ENCODE data around the gene CSTA. TPM values are rescaled to one million over a fixed set of nuclear protein-coding genes. Genes with fewer than 3 reads are reported as not detected.
A peak's percentile ranks its signal among the peaks of the same experiment; 100 is the strongest.

The CSTA gene
- total RNA-seq, 5 donors from 2014 or later (not counting 1 experiment from before 2014, with no cell fraction given) = not detected

DNA sequence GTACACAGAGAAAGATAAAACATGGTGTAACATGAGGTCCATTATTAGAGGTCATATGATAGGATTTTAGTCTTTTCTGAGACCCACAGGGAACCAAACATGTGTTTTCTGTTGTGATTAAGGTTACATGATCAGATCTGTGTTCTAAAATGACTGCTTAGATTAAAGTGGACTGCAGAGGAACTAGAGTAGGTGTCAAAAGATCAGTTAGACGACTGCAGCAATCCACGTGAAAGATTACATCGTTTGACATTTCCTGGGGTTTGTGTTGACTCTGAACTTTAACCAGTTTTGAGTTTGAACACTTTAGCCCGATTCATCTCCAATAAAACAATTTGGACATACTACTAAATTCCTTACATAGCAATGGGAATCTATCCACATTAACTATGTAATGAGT lies 52.9 kb downstream of the CSTA start:
- H3K27ac Mint-ChIP-seq = no peak overlapping the region
- no peak overlapping the region for H3K4me3 ChIP-seq (ENCODE audit: control insufficient read depth in 1 of 2, extremely low read depth in 1 of 2, low read length in 1 of 2)
- ATAC-seq (replicated peaks in 1 of 4) (no peak), DNase-seq (no peak)
- H3K9me3 ChIP-seq = no peaks in the 10 kb centered on the region
- peaks cover 20% of the 10 kb centered on the region for H3K36me3 Mint-ChIP-seq
- H3K4me3 Mint-ChIP-seq = no peak overlapping the region
- peaks cover 4 to 6% of the 10 kb centered on the region in 2 experiments for H3K4me1 ChIP-seq (ENCODE audit: control insufficient read depth in 1 of 2, extremely low read depth in 1 of 2, insufficient read depth in 2 of 2, low read length in 2 of 2)
- H3K27me3 Mint-ChIP-seq = no peaks in the 10 kb centered on the region
- ChIA-PET CTCF (no interaction called here), POLR2A (no interaction called here)
- H3K9me3 Mint-ChIP-seq = no peaks in the 10 kb centered on the region
- peaks cover 0 to 5% of the 10 kb centered on the region in 2 donors for H3K36me3 ChIP-seq (ENCODE audit: control insufficient read depth in 2 of 2, extremely low read depth in 1 of 2, insufficient read depth in 1 of 2, low read length in 1 of 2)
- 50% methylated on average over 3 of the region's 4 CpGs for WGBS (ENCODE audit: insufficient coverage)
- no peak overlapping the region for H3K27ac ChIP-seq (ENCODE audit: low read length)
- no peaks in the 10 kb centered on the region for H3K27me3 ChIP-seq (replicated peaks in 1 of 2; ENCODE audit: control insufficient read depth in 2 of 2, extremely low read depth in 1 of 2, insufficient read depth in 2 of 2, low read length in 1 of 2)
- peaks cover 13 to 20% (median 14%) of the 10 kb centered on the region in 3 donors for H3K4me1 Mint-ChIP-seq

DNA sequence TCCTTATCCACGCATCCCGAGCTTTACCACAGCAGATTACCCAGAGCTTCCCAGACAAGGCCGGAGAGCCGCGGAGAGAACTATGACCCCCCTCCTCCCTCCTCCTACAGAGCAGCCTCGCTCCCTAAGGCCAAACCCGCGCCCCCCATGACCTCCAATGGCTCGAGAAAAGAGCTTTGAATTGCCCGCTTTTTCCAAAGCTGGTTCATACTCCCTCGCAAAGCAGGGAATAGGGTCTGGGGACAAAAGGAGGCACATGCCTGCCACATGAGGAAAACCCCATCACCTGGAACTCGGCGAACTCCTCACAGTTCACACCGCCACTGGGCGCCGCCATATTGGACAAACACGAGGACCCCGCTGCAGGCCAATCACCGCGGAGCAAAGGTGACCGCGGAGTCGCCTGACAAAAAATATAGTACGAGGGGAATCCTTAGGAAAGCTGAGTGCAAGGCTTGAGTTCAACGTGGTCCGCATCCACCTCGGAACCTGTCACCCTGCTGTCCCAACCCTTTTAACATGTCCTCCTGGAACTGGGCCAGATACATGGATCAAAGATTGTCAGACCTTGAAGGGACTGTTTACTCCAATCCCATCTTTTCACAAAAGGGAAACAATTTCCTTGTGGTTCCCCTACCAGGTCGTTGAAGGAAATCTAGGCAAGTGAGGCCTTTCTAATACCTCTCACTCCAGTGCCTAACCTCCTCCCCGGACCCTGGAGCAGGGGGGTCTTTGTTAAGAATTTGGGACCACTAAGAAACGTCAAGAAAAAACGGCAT lies 58.0 kb downstream of the CSTA start, which contains the start of gene MIX23:
MIX23 (minus strand) TSS at position 344 of the 779 bp plus-strand sequence; CDS start at position 337, 7 bp downstream.
- ChIA-PET CTCF (interaction anchor here (0.6 to 4.6 kb wide), 5 partner anchors 10 to 282 kb away, joined by 3 to 59 read pairs (median 8); partner anchors contain the start of gene WDR5B (in 1 of the 2)), POLR2A (interaction anchor here (0.5 to 2.5 kb wide), 8 partner anchors 33 to 842 kb away, joined by 3 to 13 read pairs (median 4); partner anchors contain the start of genes WDR5B (in 2 of the 2) and KPNA1 (in 1 of the 2))
- H3K36me3 Mint-ChIP-seq = peaks cover 13% of the 10 kb centered on the region
- peak within 1 kb of the TSS; percentile 93 to 95 for H3K27ac Mint-ChIP-seq
- peak within 1 kb of the TSS; percentile 91 to 92 (median 92) for H3K4me3 Mint-ChIP-seq
- Histone ChIP-seq H3K27ac (ENCODE audit: low read length) (peak within 1 kb of the TSS; percentile 82), H3K36me3 (ENCODE audit: control insufficient read depth in 2 of 2, extremely low read depth in 1 of 2, insufficient read depth in 1 of 2, low read length in 1 of 2) (peaks cover 0 to 3% of the 10 kb centered on the region in 2 donors), H3K27me3 (replicated peaks in 1 of 2; ENCODE audit: control insufficient read depth in 2 of 2, extremely low read depth in 1 of 2, insufficient read depth in 2 of 2, low read length in 1 of 2) (no peaks in the 10 kb centered on the region), H3K4me1 (ENCODE audit: control insufficient read depth in 1 of 2, extremely low read depth in 1 of 2, insufficient read depth in 2 of 2, low read length in 2 of 2) (peaks cover 15 to 18% of the 10 kb centered on the region in 2 experiments), H3K9me3 (no peaks in the 10 kb centered on the region), H3K4me3 (ENCODE audit: control insufficient read depth in 1 of 2, extremely low read depth in 1 of 2, low read length in 1 of 2) (peak within 1 kb of the TSS; percentile 90 to 94)
- no peaks in the 10 kb centered on the region for H3K9me3 Mint-ChIP-seq
- no peaks in the 10 kb centered on the region for H3K27me3 Mint-ChIP-seq
- WGBS (ENCODE audit: insufficient coverage) = 0% methylated on average over 15 of the region's 31 CpGs
- H3K4me1 Mint-ChIP-seq = peaks cover 41 to 49% (median 46%) of the 10 kb centered on the region in 3 donors
- DNase-seq (peak; percentile 67 to 88 (median 80)), ATAC-seq (replicated peaks in 1 of 4) (peak; percentile 48 to 61 (median 54))

DNA sequence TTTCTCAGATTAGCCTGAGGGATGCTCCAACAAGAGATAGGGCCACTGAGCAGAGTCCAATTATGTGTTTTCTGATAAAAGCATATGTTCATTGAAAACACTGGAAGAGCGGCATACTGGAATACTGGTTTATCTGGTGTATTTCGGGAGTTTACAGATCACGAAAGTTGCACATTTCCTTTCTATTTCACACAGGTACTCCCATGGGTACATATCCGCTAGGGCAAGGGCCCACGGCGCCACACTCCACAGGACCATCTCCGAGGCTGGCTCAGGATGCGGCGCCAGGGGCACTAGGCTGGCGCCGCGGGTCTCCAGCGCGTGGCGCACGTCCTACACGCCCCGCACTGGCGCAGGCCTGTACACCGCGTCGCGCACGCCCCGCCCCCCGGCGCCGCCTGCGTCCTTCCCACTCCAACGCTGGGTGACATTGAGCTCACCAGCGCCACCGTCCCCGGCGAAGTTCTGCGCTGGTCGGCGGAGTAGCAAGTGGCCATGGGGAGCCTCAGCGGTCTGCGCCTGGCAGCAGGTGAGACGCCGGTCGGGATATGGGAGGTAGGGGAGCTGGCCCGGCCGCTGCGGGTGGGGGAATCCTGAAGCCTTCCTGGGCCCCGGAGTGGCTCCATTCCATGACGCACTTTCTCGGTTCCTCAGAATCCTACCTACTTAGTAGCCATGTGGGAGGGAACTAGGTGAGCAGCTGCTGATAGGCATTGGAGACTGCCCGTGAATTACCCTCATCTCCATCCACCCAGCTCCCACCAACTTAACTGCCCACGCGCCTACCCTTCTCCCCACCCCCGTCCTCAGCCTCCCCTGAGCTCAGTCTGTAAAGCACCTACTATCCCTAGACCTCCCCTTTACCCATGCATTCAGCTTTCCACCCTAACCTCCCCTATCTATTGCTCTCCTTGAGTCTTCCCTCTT lies 59.0 kb downstream of the CSTA start, which contains the start of gene FAM162A:
FAM162A (plus strand) TSS at position 412 of the 927 bp plus-strand sequence; CDS start at position 496, 84 bp downstream.
- H3K4me3 Mint-ChIP-seq = peak within 1 kb of the TSS; percentile 91 to 92 (median 92)
- peaks cover 0 to 3% of the 10 kb centered on the region in 2 donors for H3K36me3 ChIP-seq (ENCODE audit: control insufficient read depth in 2 of 2, extremely low read depth in 1 of 2, insufficient read depth in 1 of 2, low read length in 1 of 2)
- H3K27me3 ChIP-seq (replicated peaks in 1 of 2; ENCODE audit: control insufficient read depth in 2 of 2, extremely low read depth in 1 of 2, insufficient read depth in 2 of 2, low read length in 1 of 2) = no peaks in the 10 kb centered on the region
- WGBS (ENCODE audit: insufficient coverage) = 1% methylated on average over 34 of the region's 52 CpGs
- H3K4me3 ChIP-seq (ENCODE audit: control insufficient read depth in 1 of 2, extremely low read depth in 1 of 2, low read length in 1 of 2) = peak within 1 kb of the TSS; percentile 90 to 94
- ChIA-PET CTCF (interaction anchor here (0.6 to 4.6 kb wide), 25 partner anchors 8 to 951 kb away, joined by 3 to 59 read pairs (median 5); partner anchors contain the start of genes HCLS1 (in 1 of the 2), HSPBAP1 (in 1 of the 2), KPNA1 (in 1 of the 2) and POLQ (in 1 of the 2)), POLR2A (interaction anchor here (0.6 to 2.5 kb wide), 14 partner anchors 9 to 818 kb away, joined by 3 to 14 read pairs (median 4); partner anchors contain the start of genes WDR5B (in 2 of the 2), EAF2 (in 1 of the 2), HCLS1 (in 1 of the 2) and IQCB1 (in 1 of the 2))
- peak within 1 kb of the TSS; percentile 82 for H3K27ac ChIP-seq (ENCODE audit: low read length)
- DNase-seq = peak; percentile 84 to 97 (median 91)
- H3K27ac Mint-ChIP-seq = peak within 1 kb of the TSS; percentile 93 to 95
- no peaks in the 10 kb centered on the region for H3K9me3 Mint-ChIP-seq
- peaks cover 15 to 18% of the 10 kb centered on the region in 2 experiments for H3K4me1 ChIP-seq (ENCODE audit: control insufficient read depth in 1 of 2, extremely low read depth in 1 of 2, insufficient read depth in 2 of 2, low read length in 2 of 2)
- peaks cover 45 to 55% (median 53%) of the 10 kb centered on the region in 3 donors for H3K4me1 Mint-ChIP-seq
- no peaks in the 10 kb centered on the region for H3K27me3 Mint-ChIP-seq
- ATAC-seq (replicated peaks in 1 of 4) = peak; percentile 95 to 98 (median 98)
- H3K36me3 Mint-ChIP-seq = peaks cover 11% of the 10 kb centered on the region
- H3K9me3 ChIP-seq = no peaks in the 10 kb centered on the region

DNA sequence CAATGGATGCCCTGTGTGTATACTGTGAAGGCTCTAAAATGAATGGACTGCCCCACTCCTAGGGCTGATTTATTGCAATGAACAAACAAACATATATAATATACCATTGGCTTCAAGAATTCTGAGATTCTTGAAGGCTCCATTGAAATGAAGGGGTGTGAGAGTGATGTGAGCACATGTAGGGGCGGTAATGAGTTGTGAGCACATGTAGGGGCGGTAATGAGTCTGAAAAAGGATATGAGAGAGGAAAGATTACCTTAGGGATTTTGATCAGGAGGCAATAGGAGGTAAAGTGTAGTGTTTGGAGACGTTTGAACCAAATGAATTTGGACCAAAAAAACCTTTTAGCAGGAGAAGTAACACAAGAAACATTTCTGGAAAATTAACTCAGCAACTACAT lies 62.7 kb downstream of the CSTA start:
- Histone ChIP-seq H3K4me1 (ENCODE audit: control insufficient read depth in 1 of 2, extremely low read depth in 1 of 2, insufficient read depth in 2 of 2, low read length in 2 of 2) (peaks cover 13% of the 10 kb centered on the region in 2 experiments), H3K9me3 (no peaks in the 10 kb centered on the region), H3K4me3 (ENCODE audit: control insufficient read depth in 1 of 2, extremely low read depth in 1 of 2, low read length in 1 of 2) (no peak overlapping the region), H3K36me3 (ENCODE audit: control insufficient read depth in 2 of 2, extremely low read depth in 1 of 2, insufficient read depth in 1 of 2, low read length in 1 of 2) (peaks cover 0 to 3% of the 10 kb centered on the region in 2 donors), H3K27ac (ENCODE audit: low read length) (no peak overlapping the region), H3K27me3 (replicated peaks in 1 of 2; ENCODE audit: control insufficient read depth in 2 of 2, extremely low read depth in 1 of 2, insufficient read depth in 2 of 2, low read length in 1 of 2) (no peaks in the 10 kb centered on the region)
- 100% methylated on average over 2 of the region's 3 CpGs for WGBS (ENCODE audit: insufficient coverage)
- no peak overlapping the region for H3K27ac Mint-ChIP-seq
- no peaks in the 10 kb centered on the region for H3K9me3 Mint-ChIP-seq
- no peak overlapping the region for H3K4me3 Mint-ChIP-seq
- DNase-seq (no peak), ATAC-seq (replicated peaks in 1 of 4) (no peak)
- ChIA-PET CTCF (no interaction called here), POLR2A (no interaction called here)
- H3K36me3 Mint-ChIP-seq = peaks cover 11% of the 10 kb centered on the region
- no peaks in the 10 kb centered on the region for H3K27me3 Mint-ChIP-seq
- H3K4me1 Mint-ChIP-seq = peaks cover 35 to 53% (median 43%) of the 10 kb centered on the region in 3 donors

DNA sequence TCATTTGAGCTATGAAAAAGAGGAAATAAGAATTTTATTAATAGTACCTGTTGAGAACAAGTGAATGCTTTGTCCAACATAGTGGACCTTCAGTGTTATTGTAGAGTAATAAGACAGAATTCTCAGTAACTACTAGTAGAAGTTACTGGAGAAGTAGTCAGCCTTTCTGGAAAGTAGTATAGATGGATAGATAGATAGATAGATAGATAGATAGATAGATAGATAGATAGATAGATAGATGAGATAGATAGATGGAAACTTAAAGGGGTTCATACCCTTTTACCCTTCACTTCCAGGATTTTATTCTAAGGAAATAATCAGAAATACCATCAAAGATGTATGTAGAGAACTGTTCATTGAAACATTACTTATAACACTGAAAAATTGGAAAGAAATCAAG lies 64.1 kb downstream of the CSTA start:
- Histone ChIP-seq H3K27me3 (replicated peaks in 1 of 2; ENCODE audit: control insufficient read depth in 2 of 2, extremely low read depth in 1 of 2, insufficient read depth in 2 of 2, low read length in 1 of 2) (no peaks in the 10 kb centered on the region), H3K27ac (ENCODE audit: low read length) (no peak overlapping the region), H3K4me1 (ENCODE audit: control insufficient read depth in 1 of 2, extremely low read depth in 1 of 2, insufficient read depth in 2 of 2, low read length in 2 of 2) (peaks cover 4 to 8% of the 10 kb centered on the region in 2 experiments), H3K36me3 (ENCODE audit: control insufficient read depth in 2 of 2, extremely low read depth in 1 of 2, insufficient read depth in 1 of 2, low read length in 1 of 2) (peaks cover 0 to 7% of the 10 kb centered on the region in 2 donors), H3K9me3 (no peaks in the 10 kb centered on the region), H3K4me3 (ENCODE audit: control insufficient read depth in 1 of 2, extremely low read depth in 1 of 2, low read length in 1 of 2) (no peak overlapping the region)
- CTCF ChIA-PET = interaction anchor here (0.6 to 1.1 kb wide), 5 partner anchors 19 to 639 kb away, joined by 3 to 4 read pairs (median 4); no protein-coding TSS in a partner anchor
- H3K4me3 Mint-ChIP-seq = no peak overlapping the region
- no peaks in the 10 kb centered on the region for H3K27me3 Mint-ChIP-seq
- H3K4me1 Mint-ChIP-seq = peaks cover 33 to 41% (median 38%) of the 10 kb centered on the region in 3 donors
- ATAC-seq (replicated peaks in 1 of 4) (no peak), DNase-seq (no peak)
- peaks cover 17% of the 10 kb centered on the region for H3K36me3 Mint-ChIP-seq
- no peak overlapping the region for H3K27ac Mint-ChIP-seq
- H3K9me3 Mint-ChIP-seq = no peaks in the 10 kb centered on the region
- POLR2A ChIA-PET = interaction anchor here (0.7 to 0.9 kb wide), 2 partner anchors 27 to 423 kb away, joined by 3 to 4 read pairs; partner anchors contain the start of gene WDR5B (in 1 of the 2)
